NT2/D1 (cell line): ENCODE measurements around the gene CMTM1.

Experiments
- SUZ12 ChIP-seq: IDR thresholded peaks from 2 replicates; pipeline ENCODE4 v1.6.1; 2011; ENCODE audit not compliant: insufficient read length, insufficient read depth; ENCODE audit errors: extremely low read depth
- YY1 ChIP-seq: IDR thresholded peaks from 2 replicates; pipeline ENCODE4 v1.6.1; 2011; ENCODE audit not compliant: insufficient read length, insufficient read depth
- ZNF274 ChIP-seq: IDR thresholded peaks from 2 replicates; pipeline ENCODE4 v1.6.1; 2011; ENCODE audit warnings: mild to moderate bottlenecking, low read depth, low read length

- TF ChIP-seq YY1 = no peak
- no peak for TF ChIP-seq ZNF274
- no peak for TF ChIP-seq SUZ12
Observed at GRCh38 chr16:66601471-66601870, 35.2 kb downstream of the CMTM1 start.
